ENCODE results near the gene SAMD10.

GRCh38 chr20:64001607-64002011 lies 22.2 kb upstream of the SAMD10 start:
- no peak for TF ChIP-seq CTCF (IDR thresholded peaks at IDR 0.05)
- no peak for TF ChIP-seq POLR2A (IDR thresholded peaks at IDR 0.05)

Measured in adrenal gland (tissue), 5 donors.